ENCODE results near the gene CORIN. TPM values are rescaled to one million over a fixed set of nuclear protein-coding genes. Genes with fewer than 3 reads are reported as not detected.
"Not testable (repeated sequence)": the region's sequence is repeated elsewhere in the genome, so short reads cannot be mapped to it uniquely, and the experiment has no call there.

CORIN gene
- total RNA-seq, 8 experiments from 2014 or later, result 0.25 to 1.5 (median 0.69) TPM

GRCh38 chr4:47572981-47573380, 264.9 kb downstream of the CORIN start:
- Histone ChIP-seq H3K4me1 (replicated peaks in 1 of 2) (peaks cover 0 to 3% of the 10 kb centered on the region in 2 donors), H3K27ac (no peak overlapping the region), H3K4me3 (no peak overlapping the region)
- 57 to 100% (median 81%) methylated on average over 1 to 3 of the region's 3 CpGs; no CpG with 5 or more reads in 1 of the 10 experiments for WGBS, 10 experiments
- in situ Hi-C loops (cut with MboI; ENCODE audit: low pct_unique_long_range_greater_than_20kb in 2 of 9, low sequenced_read_pairs in 9 of 9, unreplicated experiment in 9 of 9), result no loop called here
- ATAC-seq (replicated peaks in 6 of 8), result no peak

- H3K4me3 ChIP-seq, result no peak overlapping the region
- no peak for ATAC-seq (replicated peaks in 6 of 8)
- peaks cover 0 to 3% of the 10 kb centered on the region in 2 donors for H3K4me1 ChIP-seq (replicated peaks in 1 of 2)
- in situ Hi-C loops (cut with MboI; ENCODE audit: low pct_unique_long_range_greater_than_20kb in 2 of 9, low sequenced_read_pairs in 9 of 9, unreplicated experiment in 9 of 9), result no loop called here
- H3K27ac ChIP-seq, result no peak overlapping the region
Observed at GRCh38 chr4:47570816-47571215, 267.1 kb downstream of the CORIN start.

- in situ Hi-C loops (cut with MboI; ENCODE audit: low pct_unique_long_range_greater_than_20kb in 2 of 9, low sequenced_read_pairs in 9 of 9, unreplicated experiment in 9 of 9), result no loop called here
Observed at GRCh38 chr4:47567511-47567910, 270.4 kb downstream of the CORIN start.

GRCh38 chr4:47566969-47567368, 270.9 kb downstream of the CORIN start:
- in situ Hi-C loops (cut with MboI; ENCODE audit: low pct_unique_long_range_greater_than_20kb in 2 of 9, low sequenced_read_pairs in 9 of 9, unreplicated experiment in 9 of 9), result no loop called here
- no peak for ATAC-seq (replicated peaks in 6 of 8)
- no peak overlapping the region for H3K27ac ChIP-seq

More at GRCh38 chr4:47567511-47567910, 270.4 kb downstream of the CORIN start:
- Histone ChIP-seq H3K4me3 (no peak overlapping the region), H3K4me1 (replicated peaks in 1 of 2) (no peaks in the 10 kb centered on the region), H3K27ac (no peak overlapping the region)
- WGBS, 10 experiments, result 80 to 100% (median 100%) methylated on average over 1 of the region's 1 CpG; no CpG with 5 or more reads in 3 of the 10 experiments
- ATAC-seq (replicated peaks in 6 of 8), result peak in 3 of 8 experiments; percentile 23 to 47 (median 33)

GRCh38 chr4:47566566-47566965, 271.3 kb downstream of the CORIN start:
- H3K4me1 ChIP-seq (replicated peaks in 1 of 2), result no peaks in the 10 kb centered on the region
- 17 to 95% (median 78%) methylated on average over 1 to 2 of the region's 2 CpGs; no CpG with 5 or more reads in 1 of the 10 experiments for WGBS, 10 experiments
- H3K4me3 ChIP-seq, result no peak overlapping the region
- no peak overlapping the region for H3K27ac ChIP-seq
- ATAC-seq (replicated peaks in 6 of 8), result no peak
- in situ Hi-C loops (cut with MboI; ENCODE audit: low pct_unique_long_range_greater_than_20kb in 2 of 9, low sequenced_read_pairs in 9 of 9, unreplicated experiment in 9 of 9), result no loop called here

More at GRCh38 chr4:47566969-47567368, 270.9 kb downstream of the CORIN start:
- Histone ChIP-seq H3K4me1 (replicated peaks in 1 of 2) (no peaks in the 10 kb centered on the region), H3K4me3 (no peak overlapping the region)

- no peak overlapping the region for H3K4me3 ChIP-seq
- H3K4me1 ChIP-seq (replicated peaks in 1 of 2), result no peaks in the 10 kb centered on the region
- 33 to 100% (median 77%) methylated on average over 1 to 3 of the region's 3 CpGs; no CpG with 5 or more reads in 3 of the 10 experiments for WGBS, 10 experiments
- no peak overlapping the region for H3K27ac ChIP-seq
- peak in 2 of 8 experiments; percentile 18 to 29 for ATAC-seq (replicated peaks in 6 of 8)
- in situ Hi-C loops (cut with MboI; ENCODE audit: low pct_unique_long_range_greater_than_20kb in 2 of 9, low sequenced_read_pairs in 9 of 9, unreplicated experiment in 9 of 9), result no loop called here
Observed at GRCh38 chr4:47562297-47562696, 275.6 kb downstream of the CORIN start.

GRCh38 chr4:47561331-47561730, 276.5 kb downstream of the CORIN start:
- Histone ChIP-seq H3K4me3 (no peak overlapping the region), H3K4me1 (replicated peaks in 1 of 2) (no peaks in the 10 kb centered on the region), H3K27ac (no peak overlapping the region)
- no peak for ATAC-seq (replicated peaks in 6 of 8)
- WGBS, 10 experiments, result 20 to 100% (median 92%) methylated on average over 1 of the region's 1 CpG; no CpG with 5 or more reads in 2 of the 10 experiments
- in situ Hi-C loops (cut with MboI; ENCODE audit: low pct_unique_long_range_greater_than_20kb in 2 of 9, low sequenced_read_pairs in 9 of 9, unreplicated experiment in 9 of 9), result no loop called here

- ATAC-seq (replicated peaks in 6 of 8), result peak in 3 of 8 experiments; percentile 53 to 80 (median 79)
- Histone ChIP-seq H3K4me1 (replicated peaks in 1 of 2) (no peaks in the 10 kb centered on the region), H3K4me3 (no peak overlapping the region), H3K27ac (no peak overlapping the region)
- in situ Hi-C loops (cut with MboI; ENCODE audit: low pct_unique_long_range_greater_than_20kb in 2 of 9, low sequenced_read_pairs in 9 of 9, unreplicated experiment in 9 of 9), result no loop called here
- 100% methylated on average over 1 of the region's 1 CpG; no CpG with 5 or more reads in 4 of the 10 experiments for WGBS, 10 experiments
Observed at GRCh38 chr4:47560682-47561081, 277.2 kb downstream of the CORIN start.

- Histone ChIP-seq H3K4me3 (no peak overlapping the region), H3K27ac (no peak overlapping the region), H3K4me1 (replicated peaks in 1 of 2) (no peaks in the 10 kb centered on the region)
- WGBS, 10 experiments, result 92 to 100% (median 100%) methylated on average over 2 of the region's 2 CpGs; no CpG with 5 or more reads in 2 of the 10 experiments
- in situ Hi-C loops (cut with MboI; ENCODE audit: low pct_unique_long_range_greater_than_20kb in 2 of 9, low sequenced_read_pairs in 9 of 9, unreplicated experiment in 9 of 9), result no loop called here
- ATAC-seq (replicated peaks in 6 of 8), result no peak
Observed at GRCh38 chr4:47557255-47557654, 280.6 kb downstream of the CORIN start.

GRCh38 chr4:47555920-47556319, 281.9 kb downstream of the CORIN start:
- in situ Hi-C loops (cut with MboI; ENCODE audit: low pct_unique_long_range_greater_than_20kb in 2 of 9, low sequenced_read_pairs in 9 of 9, unreplicated experiment in 9 of 9); H3K27ac ChIP-seq; H3K4me1 ChIP-seq (replicated peaks in 1 of 2); H3K4me3 ChIP-seq; ATAC-seq (replicated peaks in 6 of 8): not testable (repeated sequence)
- WGBS, 10 experiments, result 0 to 100% (median 60%) methylated on average over 1 to 2 of the region's 3 CpGs; no CpG with 5 or more reads in 3 of the 10 experiments

GRCh38 chr4:47553329-47554125, 284.3 kb downstream of the CORIN start:
- Histone ChIP-seq H3K4me3 (no peak overlapping the region), H3K4me1 (replicated peaks in 1 of 2) (no peaks in the 10 kb centered on the region), H3K27ac (no peak overlapping the region)
- in situ Hi-C loops (cut with MboI; ENCODE audit: low pct_unique_long_range_greater_than_20kb in 2 of 9, low sequenced_read_pairs in 9 of 9, unreplicated experiment in 9 of 9), result no loop called here
- WGBS, 10 experiments, result 76 to 100% (median 94%) methylated on average over 2 of the region's 2 CpGs; no CpG with 5 or more reads in 1 of the 10 experiments
- no peak for ATAC-seq (replicated peaks in 6 of 8)

- H3K27ac ChIP-seq, result no peak overlapping the region
- no peaks in the 10 kb centered on the region for H3K4me1 ChIP-seq (replicated peaks in 1 of 2)
- H3K4me3 ChIP-seq, result no peak overlapping the region
- no peak for ATAC-seq (replicated peaks in 6 of 8)
- in situ Hi-C loops (cut with MboI; ENCODE audit: low pct_unique_long_range_greater_than_20kb in 2 of 9, low sequenced_read_pairs in 9 of 9, unreplicated experiment in 9 of 9), result no loop called here
Observed at GRCh38 chr4:47551682-47552081, 286.2 kb downstream of the CORIN start.

GRCh38 chr4:47550899-47551548, 286.8 kb downstream of the CORIN start:
- Histone ChIP-seq H3K4me1 (replicated peaks in 1 of 2) (no peaks in the 10 kb centered on the region), H3K4me3 (no peak overlapping the region), H3K27ac (no peak overlapping the region)
- in situ Hi-C loops (cut with MboI; ENCODE audit: low pct_unique_long_range_greater_than_20kb in 2 of 9, low sequenced_read_pairs in 9 of 9, unreplicated experiment in 9 of 9), result no loop called here
- no peak for ATAC-seq (replicated peaks in 6 of 8)
- WGBS, 10 experiments, result 80 to 100% (median 94%) methylated on average over 1 to 7 of the region's 7 CpGs; no CpG with 5 or more reads in 2 of the 10 experiments
